WTC11 (cell line): Measurements from ENCODE around the gene PCDHB8. TPM values are rescaled to one million over a fixed set of nuclear protein-coding genes. Genes with fewer than 3 reads are reported as not detected.
"Not testable (repeated sequence)": the region's sequence is repeated elsewhere in the genome, so short reads cannot be mapped to it uniquely, and the experiment has no call there.

Experiments used
- ATAC-seq: fragments of 200-7000 bp; cut with Tn5 transposase; 2 replicates; pipeline ENCODE4 v1.10.0; 2021; ENCODE audit warnings: mild to moderate bottlenecking, moderate library complexity
- CTCF ChIA-PET: fragments of 300-600 bp; sonication (Branson Sonifier 250); formaldehyde crosslinking; loops from one replicate; lab custom pipeline; 2021; ENCODE audit warnings: antibody characterized with exemption; lab: Charles Lee
- POLR2A ChIA-PET: fragments of 350-600 bp; sonication (Branson Sonifier 250); formaldehyde crosslinking; loops from one replicate; lab custom pipeline; 2021; ENCODE audit warnings: antibody characterized with exemption; lab: Charles Lee
- DNase-seq: peaks from one replicate; pipeline ENCODE4 v3.0.0; 2021; ENCODE audit warnings: low spot score
- H3K27ac Mint-ChIP-seq: 2 replicates; pipeline ENCODE4 v1.8.0; 2021; ENCODE audit warnings: mixed read lengths
- H3K27me3 Mint-ChIP-seq: 2 replicates; pipeline ENCODE4 v1.8.0; 2021; ENCODE audit warnings: low read depth, mild to moderate bottlenecking, moderate library complexity, mixed read lengths
- H3K36me3 Mint-ChIP-seq: 2 replicates; pipeline ENCODE4 v1.8.0; 2021; ENCODE audit warnings: mixed read lengths
- H3K4me1 Mint-ChIP-seq: 2 replicates; pipeline ENCODE4 v1.8.0; 2022; ENCODE audit warnings: mixed read lengths
- H3K4me3 Mint-ChIP-seq: 2 replicates; pipeline ENCODE4 v1.8.0; 2021; ENCODE audit warnings: mild to moderate bottlenecking, moderate library complexity, mixed read lengths
- H3K9me3 Mint-ChIP-seq: 2 replicates; pipeline ENCODE4 v1.8.0; 2021; ENCODE audit warnings: mixed read lengths
- AFF4 ChIP-seq: sonication (generic); formaldehyde crosslinking; IDR thresholded peaks from 2 replicates; pipeline ENCODE4 v1.8.1; 2023; ENCODE audit warnings: mild to moderate bottlenecking, missing genetic modification reagents, borderline replicate concordance
- ARID4B ChIP-seq: sonication (generic); formaldehyde crosslinking; IDR thresholded peaks from 2 replicates; pipeline ENCODE4 v1.8.0; 2023; ENCODE audit warnings: missing genetic modification reagents, mild to moderate bottlenecking, borderline replicate concordance
- ATF6 ChIP-seq: sonication (generic); formaldehyde crosslinking; IDR thresholded peaks from 2 replicates; pipeline ENCODE4 v1.8.1; 2023; ENCODE audit warnings: mild to moderate bottlenecking, missing genetic modification reagents
- CBFB ChIP-seq: sonication (generic); formaldehyde crosslinking; IDR thresholded peaks from 2 replicates; pipeline ENCODE4 v1.8.1; 2022; ENCODE audit warnings: mild to moderate bottlenecking, low read depth, missing genetic modification reagents
- CTCF ChIP-seq: fragments of 200-600 bp; IDR thresholded peaks from 2 replicates; pipeline ENCODE4 v1.8.0; 2022; ENCODE audit warnings: antibody characterized with exemption
- FOXP1 ChIP-seq: sonication (generic); formaldehyde crosslinking; IDR thresholded peaks from 2 replicates; pipeline ENCODE4 v1.8.0; 2022; ENCODE audit warnings: missing genetic modification reagents, mild to moderate bottlenecking, moderate library complexity, borderline replicate concordance
- HMGA2 ChIP-seq: fragments of 250-450 bp; sonication (Bioruptor Pico); IDR thresholded peaks from 2 replicates; pipeline ENCODE4 v1.4.0; 2021; ENCODE audit warnings: mild to moderate bottlenecking, moderate library complexity
- HMGXB4 ChIP-seq: sonication (generic); formaldehyde crosslinking; IDR thresholded peaks from 2 replicates; pipeline ENCODE4 v1.8.1; 2023; ENCODE audit warnings: mild to moderate bottlenecking, moderate library complexity, missing genetic modification reagents
- JAZF1 ChIP-seq: fragments of 250-450 bp; sonication (Bioruptor Pico); IDR thresholded peaks from 2 replicates; pipeline ENCODE4 v1.9.0; 2021; ENCODE audit warnings: moderate library complexity, mild to moderate bottlenecking, inconsistent platforms
- MLX ChIP-seq: sonication (generic); formaldehyde crosslinking; IDR thresholded peaks from 2 replicates; pipeline ENCODE4 v1.8.1; 2023; ENCODE audit warnings: mild to moderate bottlenecking, missing genetic modification reagents, moderate library complexity
- MYBL2 ChIP-seq: sonication (generic); formaldehyde crosslinking; IDR thresholded peaks from 2 replicates; pipeline ENCODE4 v1.8.1; 2023; ENCODE audit warnings: mild to moderate bottlenecking, moderate library complexity, missing genetic modification reagents
- NFE2L1 ChIP-seq: sonication (generic); formaldehyde crosslinking; IDR thresholded peaks from 2 replicates; pipeline ENCODE4 v1.8.1; 2023; ENCODE audit warnings: missing genetic modification reagents
- ZNF317 ChIP-seq: sonication (generic); formaldehyde crosslinking; IDR thresholded peaks from 2 replicates; pipeline ENCODE4 v1.8.1; 2023; ENCODE audit warnings: low read depth, mild to moderate bottlenecking, moderate library complexity, missing genetic modification reagents, borderline replicate concordance
- total RNA-seq: library from RNA; stranded (reverse); gene quantifications from 3 replicates; pipeline ENCODE4 v1.2.3, GENCODE V29; 2021

Gene PCDHB8
- total RNA-seq, 1 experiment from 2014 or later = 4.1 TPM

- H3K27ac Mint-ChIP-seq = not testable (repeated sequence)
These were observed 2.3 kb downstream of the PCDHB8 start for GRCh38 chr5:141179876-141180275.

GRCh38 chr5:141180313-141180712 lies 2.7 kb downstream of the PCDHB8 start:
- CTCF ChIA-PET = interaction anchor here (0.8 to 3.0 kb wide), 2 partner anchors 12 to 24 kb away, joined by 6 to 41 read pairs; partner anchors contain the start of gene PCDHB10
- ATAC-seq (no peak), DNase-seq (no peak)
- POLR2A ChIA-PET = no interaction called here
- H3K36me3 Mint-ChIP-seq = peaks cover 19% of the 10 kb centered on the region
- H3K27ac Mint-ChIP-seq = no peak overlapping the region
- peaks cover 15% of the 10 kb centered on the region for H3K9me3 Mint-ChIP-seq
- peaks cover 13% of the 10 kb centered on the region for H3K4me1 Mint-ChIP-seq
- no peaks in the 10 kb centered on the region; the same call in 1 of the 2 replicates for H3K27me3 Mint-ChIP-seq
- no peak overlapping the region for H3K4me3 Mint-ChIP-seq
- TF ChIP-seq MYBL2 (no peak), ARID4B (no peak), HMGA2 (CRISPR knock-in tag) (no peak), NFE2L1 (no peak), AFF4 (CRISPR knock-in tag) (no peak)

More at GRCh38 chr5:141179876-141180275, 2.3 kb downstream of the PCDHB8 start:
- DNase-seq, ATAC-seq, CTCF ChIA-PET, H3K27me3 Mint-ChIP-seq, H3K4me3 Mint-ChIP-seq, POLR2A ChIA-PET: not testable (repeated sequence)
- peaks cover 15% of the 10 kb centered on the region for H3K9me3 Mint-ChIP-seq
- peaks cover 13% of the 10 kb centered on the region for H3K4me1 Mint-ChIP-seq
- peak; percentile 29; the same call in 1 of the 2 replicates for TF ChIP-seq HMGXB4
- peaks cover 19% of the 10 kb centered on the region for H3K36me3 Mint-ChIP-seq

- Mint-ChIP-seq H3K27ac (peak within 1 kb of the TSS; percentile 52; the same call in 1 of the 2 replicates), H3K9me3 (peaks cover 15% of the 10 kb centered on the region), H3K27me3 (no peaks in the 10 kb centered on the region; the same call in 1 of the 2 replicates), H3K4me1 (peaks cover 16% of the 10 kb centered on the region), H3K36me3 (peaks cover 19% of the 10 kb centered on the region), H3K4me3 (peak within 1 kb of the TSS; percentile 68)
- POLR2A ChIA-PET = interaction anchor here (0.6 kb wide), 1 partner anchor 65 kb away, joined by 3 read pairs; no protein-coding TSS in a partner anchor
- ATAC-seq = peak; percentile 70
- peak; percentile 78 for DNase-seq
- CTCF ChIA-PET = interaction anchor here (0.6 to 3.0 kb wide), 59 partner anchors 8 to 455 kb away, joined by 3 to 41 read pairs (median 5); partner anchors contain the start of genes HDAC3, PCDHB10, PCDHB11 and PCDHB12
- TF ChIP-seq JAZF1 (CRISPR knock-in tag) = no peak
- TF ChIP-seq MYBL2 = no peak
- TF ChIP-seq FOXP1 (CRISPR knock-in tag) = no peak
- TF ChIP-seq CBFB (CRISPR knock-in tag) = no peak
- peak; percentile 61 for TF ChIP-seq CTCF
- TF ChIP-seq HMGXB4 = no peak
- no peak for TF ChIP-seq ZNF317 (CRISPR knock-in tag)
- no peak for TF ChIP-seq MLX
- TF ChIP-seq ATF6 (CRISPR knock-in tag) = no peak
These were observed 4.7 kb downstream of the PCDHB8 start, which contains the start of gene PCDHB16 for GRCh38 chr5:141182248-141182647. Gene PCDHB16 (plus strand): TSS chr5:141182387. CDS start chr5:141182560, 173 bp downstream.
